Panc1 (cell line): ENCODE results near the gene RSPH1. TPM values are rescaled to one million over a fixed set of nuclear protein-coding genes. Genes with fewer than 3 reads are reported as not detected.

Experiments
- ATAC-seq: fragments of 200-7000 bp; cut with Tn5 transposase; 2 replicates; pipeline ENCODE4 v1.9.1; 2020; ENCODE audit warnings: mild to moderate bottlenecking, moderate library complexity
- BruUV-seq: library from RNA; stranded (reverse); fragments of 400-500 nt; replicated peaks from 2 replicates; lab custom pipeline; 2021; lab: Mats Ljungman, UMichigan
- CTCF ChIA-PET: fragments of 300-600 bp; sonication (Branson Sonifier 250); formaldehyde crosslinking; loops from one replicate; lab custom pipeline; 2022; ENCODE audit warnings: antibody characterized with exemption; lab: Charles Lee
- POLR2A ChIA-PET: fragments of 300-600 bp; sonication (Branson Sonifier 250); formaldehyde crosslinking; loops from one replicate; lab custom pipeline; 2022; ENCODE audit warnings: antibody characterized with exemption; lab: Charles Lee
- DNase-seq: peaks from one replicate; pipeline ENCODE4 v3.0.0-alpha.2; 2010; ENCODE audit warnings: low read depth, low spot score
- H3K27ac ChIP-seq: 2 replicates; pipeline ENCODE4 v1.5.1; 2011; ENCODE audit warnings: mild to moderate bottlenecking, low read length, inconsistent platforms
- H3K27me3 ChIP-seq: fragments of 200-500 bp; sonication (Bioruptor generic); 2 replicates; pipeline ENCODE4 v1.6.0; 2014; ENCODE audit warnings: low read length, inconsistent platforms; ENCODE audit not compliant: control insufficient read depth, insufficient read depth
- H3K36me3 ChIP-seq: fragments of 200-500 bp; sonication (Bioruptor generic); 2 replicates; pipeline ENCODE4 v1.5.1; 2014; ENCODE audit warnings: inconsistent platforms, mild to moderate bottlenecking, low read length, moderate library complexity; ENCODE audit not compliant: control insufficient read depth, insufficient read depth
- H3K4me1 ChIP-seq: 2 replicates; pipeline ENCODE4 v1.5.1; 2011; ENCODE audit warnings: inconsistent platforms, mild to moderate bottlenecking, low read length, moderate library complexity; ENCODE audit not compliant: control insufficient read depth, insufficient read depth
- H3K4me3 ChIP-seq, 2 experiments: 2 replicates each; pipeline ENCODE4 v1.5.1; 2011 to 2012; ENCODE audit warnings: low read depth in 2 of 2, low read length in 2 of 2, mild to moderate bottlenecking in 2 of 2, inconsistent platforms in 1 of 2, moderate library complexity in 1 of 2
- H3K9me3 ChIP-seq: fragments of 200-500 bp; sonication (Bioruptor generic); 2 replicates; pipeline ENCODE4 v1.5.1; 2014; ENCODE audit warnings: low read depth, mild to moderate bottlenecking, inconsistent platforms, low read length, moderate library complexity; ENCODE audit not compliant: control insufficient read depth, insufficient read depth
- POLR2AphosphoS5 ChIP-seq: IDR thresholded peaks from 2 replicates; pipeline ENCODE4 v1.6.1; 2012; ENCODE audit warnings: mild to moderate bottlenecking, low read depth, low read length, moderate library complexity
- SIN3A ChIP-seq: IDR thresholded peaks from 2 replicates; pipeline ENCODE4 v1.6.1; 2012; ENCODE audit warnings: low read depth, mild to moderate bottlenecking, low read length, moderate library complexity, borderline replicate concordance; ENCODE audit not compliant: insufficient read depth
- TCF7L2 ChIP-seq: IDR thresholded peaks from 2 replicates; pipeline ENCODE4 v1.6.1; 2011; ENCODE audit warnings: mild to moderate bottlenecking, low read depth, low read length, inconsistent platforms
- in situ Hi-C: cut with HindIII; loops from 2 replicates; pipeline ENCODE4 v1.10.0; 2016; ENCODE audit warnings: low sequenced_read_pairs, low pct_unique_long_range_greater_than_20kb
- intact Hi-C: fragments of 100-400 bp; cut with micrococcal nuclease; formaldehyde crosslinking; loops from one replicate; pipeline ENCODE4 v1.10.0; 2022; ENCODE audit not compliant: unreplicated experiment
- total RNA-seq: library from RNA; stranded (reverse); gene quantifications from one replicate; pipeline ENCODE4 v1.2.1, GENCODE V29; 2021; ENCODE audit not compliant: unreplicated experiment
- TF ChIP-seq, protein P1 (sequence below), 2 experiments: IDR thresholded peaks; 2 replicates each; pipeline ENCODE4 v1.6.1; 2011 to 2012; ENCODE audit warnings: low read depth in 2 of 2, control low read depth in 1 of 2, low read length in 1 of 2, mild to moderate bottlenecking in 1 of 2, moderate library complexity in 1 of 2; ENCODE audit not compliant: insufficient read depth in 1 of 2
- TF ChIP-seq, protein P2 (sequence below): fragments of 450-650 bp; IDR thresholded peaks from 2 replicates; pipeline ENCODE4 v1.5.1; 2017; ENCODE audit warnings: mild to moderate bottlenecking

RSPH1 gene
- total RNA-seq, 1 experiment from 2014 or later: 0.46 TPM

DNA sequence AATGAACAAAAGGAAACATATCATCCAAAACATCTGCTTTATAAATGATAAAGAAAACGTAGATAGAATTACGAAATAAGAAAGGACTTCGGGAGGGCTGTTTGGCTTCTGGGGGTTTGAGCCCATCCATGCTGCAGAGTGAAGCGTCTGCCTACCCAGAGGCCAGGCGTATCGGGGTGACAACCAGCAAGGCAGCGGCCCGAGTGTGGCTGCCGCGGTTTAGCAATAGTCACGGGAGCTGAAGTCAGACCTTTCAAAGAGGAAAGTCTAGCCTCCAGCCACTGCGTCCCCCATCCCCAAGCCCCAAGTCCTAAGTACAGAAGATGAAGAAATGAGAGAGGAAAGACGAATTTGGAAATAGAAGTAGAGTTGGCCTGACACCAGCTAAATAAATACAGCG lies 26.2 kb upstream of the RSPH1 start:
- Histone ChIP-seq H3K36me3 (no peaks in the 10 kb centered on the region), H3K9me3 (no peaks in the 10 kb centered on the region), H3K4me3 (no peak overlapping the region), H3K4me1 (peaks cover 7% of the 10 kb centered on the region), H3K27ac (no peak overlapping the region), H3K27me3 (no peaks in the 10 kb centered on the region)
- BruUV-seq: no TSS peak
- intact Hi-C loops: no loop called here
- ChIA-PET POLR2A (no interaction called here), CTCF (no interaction called here)
- ATAC-seq (no peak), DNase-seq (no peak)
- TF ChIP-seq POLR2AphosphoS5 (no peak), SIN3A (no peak), TCF7L2 (no peak)
- TF ChIP-seq, protein P1, sequence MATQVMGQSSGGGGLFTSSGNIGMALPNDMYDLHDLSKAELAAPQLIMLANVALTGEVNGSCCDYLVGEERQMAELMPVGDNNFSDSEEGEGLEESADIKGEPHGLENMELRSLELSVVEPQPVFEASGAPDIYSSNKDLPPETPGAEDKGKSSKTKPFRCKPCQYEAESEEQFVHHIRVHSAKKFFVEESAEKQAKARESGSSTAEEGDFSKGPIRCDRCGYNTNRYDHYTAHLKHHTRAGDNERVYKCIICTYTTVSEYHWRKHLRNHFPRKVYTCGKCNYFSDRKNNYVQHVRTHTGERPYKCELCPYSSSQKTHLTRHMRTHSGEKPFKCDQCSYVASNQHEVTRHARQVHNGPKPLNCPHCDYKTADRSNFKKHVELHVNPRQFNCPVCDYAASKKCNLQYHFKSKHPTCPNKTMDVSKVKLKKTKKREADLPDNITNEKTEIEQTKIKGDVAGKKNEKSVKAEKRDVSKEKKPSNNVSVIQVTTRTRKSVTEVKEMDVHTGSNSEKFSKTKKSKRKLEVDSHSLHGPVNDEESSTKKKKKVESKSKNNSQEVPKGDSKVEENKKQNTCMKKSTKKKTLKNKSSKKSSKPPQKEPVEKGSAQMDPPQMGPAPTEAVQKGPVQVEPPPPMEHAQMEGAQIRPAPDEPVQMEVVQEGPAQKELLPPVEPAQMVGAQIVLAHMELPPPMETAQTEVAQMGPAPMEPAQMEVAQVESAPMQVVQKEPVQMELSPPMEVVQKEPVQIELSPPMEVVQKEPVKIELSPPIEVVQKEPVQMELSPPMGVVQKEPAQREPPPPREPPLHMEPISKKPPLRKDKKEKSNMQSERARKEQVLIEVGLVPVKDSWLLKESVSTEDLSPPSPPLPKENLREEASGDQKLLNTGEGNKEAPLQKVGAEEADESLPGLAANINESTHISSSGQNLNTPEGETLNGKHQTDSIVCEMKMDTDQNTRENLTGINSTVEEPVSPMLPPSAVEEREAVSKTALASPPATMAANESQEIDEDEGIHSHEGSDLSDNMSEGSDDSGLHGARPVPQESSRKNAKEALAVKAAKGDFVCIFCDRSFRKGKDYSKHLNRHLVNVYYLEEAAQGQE (IDR thresholded peaks at IDR 0.05; ENCODE audit: insufficient read depth in 1 of 2, low read depth in 2 of 2, low read length in 1 of 2): no peak
- TF ChIP-seq, protein P2, sequence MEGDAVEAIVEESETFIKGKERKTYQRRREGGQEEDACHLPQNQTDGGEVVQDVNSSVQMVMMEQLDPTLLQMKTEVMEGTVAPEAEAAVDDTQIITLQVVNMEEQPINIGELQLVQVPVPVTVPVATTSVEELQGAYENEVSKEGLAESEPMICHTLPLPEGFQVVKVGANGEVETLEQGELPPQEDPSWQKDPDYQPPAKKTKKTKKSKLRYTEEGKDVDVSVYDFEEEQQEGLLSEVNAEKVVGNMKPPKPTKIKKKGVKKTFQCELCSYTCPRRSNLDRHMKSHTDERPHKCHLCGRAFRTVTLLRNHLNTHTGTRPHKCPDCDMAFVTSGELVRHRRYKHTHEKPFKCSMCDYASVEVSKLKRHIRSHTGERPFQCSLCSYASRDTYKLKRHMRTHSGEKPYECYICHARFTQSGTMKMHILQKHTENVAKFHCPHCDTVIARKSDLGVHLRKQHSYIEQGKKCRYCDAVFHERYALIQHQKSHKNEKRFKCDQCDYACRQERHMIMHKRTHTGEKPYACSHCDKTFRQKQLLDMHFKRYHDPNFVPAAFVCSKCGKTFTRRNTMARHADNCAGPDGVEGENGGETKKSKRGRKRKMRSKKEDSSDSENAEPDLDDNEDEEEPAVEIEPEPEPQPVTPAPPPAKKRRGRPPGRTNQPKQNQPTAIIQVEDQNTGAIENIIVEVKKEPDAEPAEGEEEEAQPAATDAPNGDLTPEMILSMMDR: no peak
- in situ Hi-C loops: no loop called here

DNA sequence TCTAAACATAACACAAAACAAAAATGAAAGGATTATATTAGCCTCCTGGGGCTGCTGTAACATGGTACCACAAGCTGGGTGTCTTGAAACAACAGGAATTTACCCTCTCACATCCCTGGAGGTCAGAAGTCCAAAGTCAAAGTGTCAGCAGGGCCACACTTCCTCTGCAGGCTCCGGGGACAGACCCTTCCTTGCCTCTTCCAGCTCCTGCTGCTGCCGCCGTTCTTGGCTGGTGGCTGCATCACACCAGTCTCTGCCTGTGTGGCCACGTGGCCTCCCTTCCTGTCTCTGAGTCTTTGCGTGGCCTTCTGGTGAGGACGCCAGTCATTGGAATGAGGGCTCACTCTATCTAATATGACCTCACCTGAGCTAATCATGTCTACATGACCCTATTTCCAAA lies 25.8 kb upstream of the RSPH1 start:
- Histone ChIP-seq H3K27ac (no peak overlapping the region), H3K27me3 (no peaks in the 10 kb centered on the region), H3K4me1 (peaks cover 7% of the 10 kb centered on the region), H3K36me3 (no peaks in the 10 kb centered on the region), H3K9me3 (no peaks in the 10 kb centered on the region), H3K4me3 (no peak overlapping the region)
- CTCF ChIA-PET: no interaction called here
- DNase-seq (no peak), ATAC-seq (no peak)
- in situ Hi-C loops: no loop called here
- POLR2A ChIA-PET: no interaction called here
- no TSS peak for BruUV-seq
- intact Hi-C loops: no loop called here
- TF ChIP-seq, protein P1 (IDR thresholded peaks at IDR 0.05; ENCODE audit: insufficient read depth in 1 of 2, low read depth in 2 of 2, low read length in 1 of 2): no peak
- no peak for TF ChIP-seq POLR2AphosphoS5
- TF ChIP-seq, protein P2: no peak
- no peak for TF ChIP-seq TCF7L2
